ENCODE results near the gene RAB9B. TPM values are rescaled to one million over a fixed set of nuclear protein-coding genes. Genes with fewer than 3 reads are reported as not detected.

The RAB9B gene
- total RNA-seq, 1 experiment from 2014 or later: 0.74 TPM

- DNase-seq (ENCODE audit: low spot score): no peak
These were observed 20.2 kb downstream of the RAB9B start for GRCh38 chrX:103811858-103812257.

GRCh38 chrX:103806862-103807474, 25.1 kb downstream of the RAB9B start:
- DNase-seq (ENCODE audit: low spot score): no peak

GRCh38 chrX:103805860-103806259, 26.2 kb downstream of the RAB9B start:
- no peak for DNase-seq (ENCODE audit: low spot score)

GRCh38 chrX:103800318-103800717, 31.7 kb downstream of the RAB9B start:
- DNase-seq (ENCODE audit: low spot score): no peak

- no peak for DNase-seq (ENCODE audit: low spot score)
These were observed 34.4 kb downstream of the RAB9B start for GRCh38 chrX:103797691-103798090.

GRCh38 chrX:103794119-103794518, 37.9 kb downstream of the RAB9B start:
- no peak for DNase-seq (ENCODE audit: low spot score)

GRCh38 chrX:103793545-103793940, 38.5 kb downstream of the RAB9B start:
- no peak for DNase-seq (ENCODE audit: low spot score)

- no peak for DNase-seq (ENCODE audit: low spot score)
These were observed 39.0 kb downstream of the RAB9B start for GRCh38 chrX:103792916-103793544.

- DNase-seq (ENCODE audit: low spot score): no peak
These were observed 40.1 kb downstream of the RAB9B start for GRCh38 chrX:103791826-103792485.

- DNase-seq (ENCODE audit: low spot score): peak; percentile 6
These were observed 40.8 kb downstream of the RAB9B start for GRCh38 chrX:103791228-103791627.

- DNase-seq (ENCODE audit: low spot score): no peak
These were observed 43.1 kb downstream of the RAB9B start for GRCh38 chrX:103789004-103789403.

GRCh38 chrX:103783971-103784370, 48.1 kb downstream of the RAB9B start:
- DNase-seq (ENCODE audit: low spot score): no peak

- DNase-seq (ENCODE audit: low spot score): no peak
These were observed 48.9 kb downstream of the RAB9B start for GRCh38 chrX:103783196-103783595.

GRCh38 chrX:103782640-103783039, 49.4 kb downstream of the RAB9B start:
- no peak for DNase-seq (ENCODE audit: low spot score)

- no peak for DNase-seq (ENCODE audit: low spot score)
These were observed 50.4 kb downstream of the RAB9B start for GRCh38 chrX:103781706-103782105.

- DNase-seq (ENCODE audit: low spot score): no peak
These were observed 51.0 kb downstream of the RAB9B start for GRCh38 chrX:103781062-103781402.

- no peak for DNase-seq (ENCODE audit: low spot score)
These were observed 51.6 kb downstream of the RAB9B start for GRCh38 chrX:103780336-103781061.

GRCh38 chrX:103779141-103779789, 52.8 kb downstream of the RAB9B start:
- no peak for DNase-seq (ENCODE audit: low spot score)

- no peak for DNase-seq (ENCODE audit: low spot score)
These were observed 55.5 kb downstream of the RAB9B start, which contains the start of gene PLP1 for GRCh38 chrX:103776546-103776945. TSS of gene PLP1 (plus strand) at chrX:103776840. CDS start at chrX:103776996, 156 bp downstream.

GRCh38 chrX:103774070-103774642, 57.9 kb downstream of the RAB9B start:
- DNase-seq (ENCODE audit: low spot score): peak; percentile 34

GRCh38 chrX:103773445-103773844, 58.6 kb downstream of the RAB9B start:
- DNase-seq (ENCODE audit: low spot score): no peak

Measured in H4 (cell line).